Retinal pigment epithelial cell (primary cell): Measurements from ENCODE around the gene MSH3.

ENCODE experiments used
- DNase-seq: peaks from one replicate; pipeline ENCODE4 v3.0.0-alpha.2; 2010; ENCODE audit warnings: low read depth
- H3K4me3 ChIP-seq: 2 replicates; pipeline ENCODE4 v1.5.1; 2011; ENCODE audit warnings: mild to moderate bottlenecking, low read length, control low read depth, moderate library complexity
- CTCF ChIP-seq: conservative IDR thresholded peaks from 2 replicates; pipeline ENCODE4 v1.5.1; 2011; ENCODE audit warnings: low read depth, low read length, control low read depth, inconsistent platforms

The MSH3 gene

GRCh38 chr5:80712919-80713318 is 58.5 kb downstream of the MSH3 start:
- no peak for DNase-seq
- no peak for TF ChIP-seq CTCF
- H3K4me3 ChIP-seq, result no peak overlapping the region

GRCh38 chr5:80713631-80714030 is 59.2 kb downstream of the MSH3 start:
- no peak for DNase-seq
- TF ChIP-seq CTCF, result no peak
- H3K4me3 ChIP-seq, result no peak overlapping the region

GRCh38 chr5:80714570-80715298 is 60.3 kb downstream of the MSH3 start:
- TF ChIP-seq CTCF, result no peak
- no peak overlapping the region for H3K4me3 ChIP-seq
- DNase-seq, result no peak

- no peak for TF ChIP-seq CTCF
- DNase-seq, result no peak
Measured at GRCh38 chr5:80715887-80716286, 61.4 kb downstream of the MSH3 start.

GRCh38 chr5:80720181-80720580 is 65.7 kb downstream of the MSH3 start:
- TF ChIP-seq CTCF, result no peak
- no peak overlapping the region for H3K4me3 ChIP-seq
- DNase-seq, result no peak

More at GRCh38 chr5:80715887-80716286, 61.4 kb downstream of the MSH3 start:
- no peak overlapping the region for H3K4me3 ChIP-seq

GRCh38 chr5:80722916-80723315 is 68.5 kb downstream of the MSH3 start:
- TF ChIP-seq CTCF, result no peak
- DNase-seq, result no peak
- H3K4me3 ChIP-seq, result no peak overlapping the region

GRCh38 chr5:80725446-80725845 is 71.0 kb downstream of the MSH3 start:
- no peak overlapping the region for H3K4me3 ChIP-seq
- DNase-seq, result no peak
- TF ChIP-seq CTCF, result no peak
